Mammary microvascular endothelial cell (primary cell): ENCODE data around the gene CTSD. TPM values are rescaled to one million over a fixed set of nuclear protein-coding genes. Genes with fewer than 3 reads are reported as not detected.

Experiments used
- total RNA-seq: library from RNA; depleted of rRNA; stranded (reverse); fragments of >200 nt; gene quantifications from 2 replicates; pipeline ENCODE4 v1.2.3, GENCODE V29; 2015

Gene CTSD
- total RNA-seq = 329 and 379 TPM in 2 replicates

DNA sequence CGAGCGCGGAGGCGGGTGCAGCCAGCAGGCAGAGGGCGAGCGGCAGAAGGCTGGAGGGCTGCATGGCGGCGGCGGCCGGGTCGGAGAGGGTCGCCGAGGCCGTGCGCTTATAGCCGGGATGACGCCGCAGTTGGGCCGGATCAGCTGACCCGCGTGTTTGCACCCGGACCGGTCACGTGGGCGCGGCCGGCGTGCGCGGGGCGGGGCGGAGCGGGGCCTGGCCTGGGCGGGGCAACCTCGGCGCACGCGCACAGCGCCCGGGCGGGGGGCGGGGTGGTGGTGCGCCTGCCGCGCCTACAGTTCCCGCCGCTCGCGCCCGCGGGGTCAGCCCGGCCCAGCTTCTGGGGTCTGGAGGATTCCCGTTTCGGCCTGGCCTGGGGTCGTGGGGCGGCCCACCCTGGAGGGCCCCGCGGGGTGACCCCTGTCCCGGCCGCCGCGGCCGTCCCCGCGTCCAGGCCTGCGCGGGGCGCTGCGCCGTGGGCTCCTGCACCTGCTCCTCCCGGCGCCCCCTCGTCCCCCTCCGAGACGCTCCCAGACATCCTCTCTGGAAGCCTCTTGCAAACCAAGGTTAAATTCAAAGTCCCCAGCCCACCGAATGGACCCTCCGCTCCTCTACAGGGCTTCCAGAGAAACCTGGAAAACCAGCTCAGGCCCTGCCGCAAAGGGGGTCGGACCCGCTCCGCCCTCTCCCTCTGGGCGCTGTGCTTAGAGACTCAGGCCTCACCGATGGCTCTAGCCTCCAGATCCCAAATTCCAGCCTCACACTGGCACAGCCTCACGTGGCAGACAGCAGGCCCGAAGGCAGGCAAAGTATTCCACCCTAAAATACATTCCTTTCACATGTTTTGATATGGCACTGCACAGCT lies at the start of gene CTSD:
CTSD (minus strand) TSS at position 132 of the 866 bp plus-strand sequence; CDS start at position 64, 68 bp downstream.

GRCh38 chr11:1750481-1750839 lies 13.3 kb downstream of the CTSD start, which contains the start of gene IFITM10:
TSS of gene IFITM10 (minus strand) at chr11:1750595. CDS start at chr11:1750442, 153 bp downstream.

Other genes starting within 250 kb of the CTSD start
- 3.3 and 3.7 TPM in 2 replicates for gene DUSP8, start 191.7 kb downstream of the CTSD start, total RNA-seq
- not detected in 2 replicates for gene KRTAP5-1, start 178.6 kb downstream of the CTSD start, total RNA-seq
- gene KRTAP5-2, start 165.6 kb downstream of the CTSD start, total RNA-seq = not detected in 2 replicates
- not detected in 2 replicates for gene KRTAP5-3, start 155.5 kb downstream of the CTSD start, total RNA-seq
- gene KRTAP5-4, start 141.8 kb downstream of the CTSD start, total RNA-seq = not detected in 2 replicates
- not detected in 2 replicates for gene KRTAP5-5, start 134.2 kb downstream of the CTSD start, total RNA-seq
- gene KRTAP5-6, start 66.7 kb downstream of the CTSD start, total RNA-seq = not detected in 2 replicates
- 0.20 TPM in 2 replicates for gene IFITM10, start 13.3 kb downstream of the CTSD start, total RNA-seq
- not detected in 2 replicates for gene SYT8, start 71.1 kb upstream of the CTSD start, total RNA-seq
- not detected in 2 replicates for gene TNNI2, start 75.1 kb upstream of the CTSD start, total RNA-seq
- gene LSP1, start 89.2 kb upstream of the CTSD start, total RNA-seq = 0.20 TPM in 1 of 2 replicates, not detected in the other
- not detected in 2 replicates for gene PRR33, start 128.0 kb upstream of the CTSD start, total RNA-seq
- gene TNNT3, start 155.8 kb upstream of the CTSD start, total RNA-seq = not detected in 2 replicates
- 95.2 and 101 TPM in 2 replicates for gene MRPL23, start 183.4 kb upstream of the CTSD start, total RNA-seq
- gene H19, start 233.9 kb upstream of the CTSD start, total RNA-seq = 6.5 and 9.7 TPM in 2 replicates